ENCODE data around the gene AP5Z1.
A peak's percentile ranks its signal among the peaks of the same experiment; 100 is the strongest.
"Not testable (repeated sequence)": the region's sequence is repeated elsewhere in the genome, so short reads cannot be mapped to it uniquely, and the experiment has no call there.

AP5Z1 gene

GRCh38 chr7:4800926-4801838 is 25.8 kb downstream of the AP5Z1 start:
- no peaks in the 10 kb centered on the region for H3K36me3 Mint-ChIP-seq (ENCODE audit: low read depth)
- peaks cover 15% of the 10 kb centered on the region for H3K27me3 Mint-ChIP-seq
- intact Hi-C loops (cut with micrococcal nuclease): no loop called here
- no peaks in the 10 kb centered on the region for H3K9me3 Mint-ChIP-seq
- H3K27ac Mint-ChIP-seq: no peak overlapping the region
- no peaks in the 10 kb centered on the region for H3K4me1 Mint-ChIP-seq (ENCODE audit: low read depth)
- H3K4me3 Mint-ChIP-seq: no peak overlapping the region

GRCh38 chr7:4801839-4802231 is 26.4 kb downstream of the AP5Z1 start:
- Mint-ChIP-seq H3K27ac (no peak overlapping the region), H3K4me3 (no peak overlapping the region), H3K27me3 (peaks cover 21% of the 10 kb centered on the region), H3K9me3 (no peaks in the 10 kb centered on the region), H3K4me1 (ENCODE audit: low read depth) (no peaks in the 10 kb centered on the region), H3K36me3 (ENCODE audit: low read depth) (no peaks in the 10 kb centered on the region)
- intact Hi-C loops (cut with micrococcal nuclease): no loop called here

GRCh38 chr7:4802577-4802976 is 27.2 kb downstream of the AP5Z1 start:
- H3K4me3 Mint-ChIP-seq; H3K4me1 Mint-ChIP-seq (ENCODE audit: low read depth); H3K9me3 Mint-ChIP-seq; intact Hi-C loops (cut with micrococcal nuclease); H3K27ac Mint-ChIP-seq; H3K36me3 Mint-ChIP-seq (ENCODE audit: low read depth): not testable (repeated sequence)
- H3K27me3 Mint-ChIP-seq: peaks cover 26% of the 10 kb centered on the region

GRCh38 chr7:4803397-4804241 is 28.2 kb downstream of the AP5Z1 start:
- Mint-ChIP-seq H3K4me1 (ENCODE audit: low read depth) (no peaks in the 10 kb centered on the region), H3K9me3 (no peaks in the 10 kb centered on the region), H3K4me3 (no peak overlapping the region), H3K27ac (no peak overlapping the region), H3K27me3 (peaks cover 31% of the 10 kb centered on the region), H3K36me3 (ENCODE audit: low read depth) (no peaks in the 10 kb centered on the region)
- intact Hi-C loops (cut with micrococcal nuclease): no loop called here

GRCh38 chr7:4805110-4805983 is 29.9 kb downstream of the AP5Z1 start:
- Mint-ChIP-seq H3K4me1 (ENCODE audit: low read depth) (peaks cover 5% of the 10 kb centered on the region), H3K27ac (no peak overlapping the region), H3K4me3 (no peak overlapping the region), H3K36me3 (ENCODE audit: low read depth) (no peaks in the 10 kb centered on the region), H3K9me3 (no peaks in the 10 kb centered on the region), H3K27me3 (peaks cover 46% of the 10 kb centered on the region)
- intact Hi-C loops (cut with micrococcal nuclease): no loop called here

- Mint-ChIP-seq H3K27me3 (peaks cover 52% of the 10 kb centered on the region), H3K9me3 (no peaks in the 10 kb centered on the region), H3K4me3 (no peak overlapping the region), H3K36me3 (ENCODE audit: low read depth) (no peaks in the 10 kb centered on the region), H3K27ac (no peak overlapping the region), H3K4me1 (ENCODE audit: low read depth) (peaks cover 5% of the 10 kb centered on the region)
- intact Hi-C loops (cut with micrococcal nuclease): no loop called here
These were observed 30.5 kb downstream of the AP5Z1 start for GRCh38 chr7:4805984-4806300.

GRCh38 chr7:4806983-4807597 is 31.7 kb downstream of the AP5Z1 start:
- Mint-ChIP-seq H3K27ac (no peak overlapping the region), H3K4me1 (ENCODE audit: low read depth) (peaks cover 5% of the 10 kb centered on the region), H3K27me3 (peaks cover 54% of the 10 kb centered on the region), H3K4me3 (no peak overlapping the region), H3K9me3 (no peaks in the 10 kb centered on the region), H3K36me3 (ENCODE audit: low read depth) (no peaks in the 10 kb centered on the region)
- intact Hi-C loops (cut with micrococcal nuclease): no loop called here

GRCh38 chr7:4807598-4808016 is 32.2 kb downstream of the AP5Z1 start:
- no peak overlapping the region for H3K4me3 Mint-ChIP-seq
- intact Hi-C loops (cut with micrococcal nuclease): no loop called here

GRCh38 chr7:4808026-4808425 is 32.6 kb downstream of the AP5Z1 start:
- no peaks in the 10 kb centered on the region for H3K36me3 Mint-ChIP-seq (ENCODE audit: low read depth)
- peaks cover 60% of the 10 kb centered on the region for H3K27me3 Mint-ChIP-seq
- intact Hi-C loops (cut with micrococcal nuclease): no loop called here
- H3K4me3 Mint-ChIP-seq: no peak overlapping the region
- peaks cover 5% of the 10 kb centered on the region for H3K4me1 Mint-ChIP-seq (ENCODE audit: low read depth)
- no peak overlapping the region for H3K27ac Mint-ChIP-seq
- peaks cover 8% of the 10 kb centered on the region for H3K9me3 Mint-ChIP-seq

More at GRCh38 chr7:4807598-4808016, 32.2 kb downstream of the AP5Z1 start:
- Mint-ChIP-seq H3K36me3 (ENCODE audit: low read depth) (no peaks in the 10 kb centered on the region), H3K27me3 (peaks cover 57% of the 10 kb centered on the region), H3K9me3 (peaks cover 4% of the 10 kb centered on the region), H3K27ac (no peak overlapping the region), H3K4me1 (ENCODE audit: low read depth) (peaks cover 5% of the 10 kb centered on the region)

GRCh38 chr7:4808565-4808964 is 33.1 kb downstream of the AP5Z1 start:
- peaks cover 12% of the 10 kb centered on the region for H3K9me3 Mint-ChIP-seq
- no peaks in the 10 kb centered on the region for H3K36me3 Mint-ChIP-seq (ENCODE audit: low read depth)
- H3K27me3 Mint-ChIP-seq: peaks cover 66% of the 10 kb centered on the region
- no peak overlapping the region for H3K4me3 Mint-ChIP-seq
- no peak overlapping the region for H3K27ac Mint-ChIP-seq
- peaks cover 5% of the 10 kb centered on the region for H3K4me1 Mint-ChIP-seq (ENCODE audit: low read depth)
- intact Hi-C loops (cut with micrococcal nuclease): no loop called here

- intact Hi-C loops (cut with micrococcal nuclease): no loop called here
- peaks cover 71% of the 10 kb centered on the region for H3K27me3 Mint-ChIP-seq
- peaks cover 12% of the 10 kb centered on the region for H3K9me3 Mint-ChIP-seq
- H3K36me3 Mint-ChIP-seq (ENCODE audit: low read depth): no peaks in the 10 kb centered on the region
- H3K4me3 Mint-ChIP-seq: peak overlapping the region; percentile 63
- H3K27ac Mint-ChIP-seq: no peak overlapping the region
- peaks cover 5% of the 10 kb centered on the region for H3K4me1 Mint-ChIP-seq (ENCODE audit: low read depth)
These were observed 33.7 kb downstream of the AP5Z1 start for GRCh38 chr7:4809091-4809591.

- no peak overlapping the region for H3K27ac Mint-ChIP-seq
- intact Hi-C loops (cut with micrococcal nuclease): no loop called here
These were observed 34.2 kb downstream of the AP5Z1 start for GRCh38 chr7:4809666-4810065.

GRCh38 chr7:4814433-4814832 is 39.0 kb downstream of the AP5Z1 start:
- peaks cover 43% of the 10 kb centered on the region for H3K27me3 Mint-ChIP-seq
- no peak overlapping the region for H3K27ac Mint-ChIP-seq
- peaks cover 7% of the 10 kb centered on the region for H3K4me1 Mint-ChIP-seq (ENCODE audit: low read depth)
- intact Hi-C loops (cut with micrococcal nuclease): no loop called here
- H3K4me3 Mint-ChIP-seq: no peak overlapping the region
- no peaks in the 10 kb centered on the region for H3K36me3 Mint-ChIP-seq (ENCODE audit: low read depth)
- H3K9me3 Mint-ChIP-seq: peaks cover 12% of the 10 kb centered on the region

More at GRCh38 chr7:4809666-4810065, 34.2 kb downstream of the AP5Z1 start:
- Mint-ChIP-seq H3K4me3 (no peak overlapping the region), H3K4me1 (ENCODE audit: low read depth) (peaks cover 9% of the 10 kb centered on the region), H3K36me3 (ENCODE audit: low read depth) (no peaks in the 10 kb centered on the region), H3K9me3 (peaks cover 12% of the 10 kb centered on the region), H3K27me3 (peaks cover 77% of the 10 kb centered on the region)

All from dendritic cell treated with granulocyte-macrophage colony-stimulating factor and Interleukin-4, amounts not matched to agents 40 ng/mL and 50 ng/mL, for 4 days (primary cell).